ENCODE measurements around the gene LEMD1.

- TF ChIP-seq GATA2 (IDR thresholded peaks at IDR 0.05; ENCODE audit: low read depth, low read length): no peak
- TF ChIP-seq GATA3 (IDR thresholded peaks at IDR 0.05; ENCODE audit: low read depth, low read length): no peak
Observed at GRCh38 chr1:205452364-205452763, 30.5 kb upstream of the LEMD1 start.

All from SH-SY5Y (cell line).